GM12801 (cell line): ENCODE data around the gene TRIM13.

ENCODE experiments used
- CTCF ChIP-seq: IDR thresholded peaks from one replicate; pipeline ENCODE4 v1.5.1; 2011; ENCODE audit warnings: control low read depth; ENCODE audit not compliant: insufficient read length; ENCODE audit errors: extremely low read depth

TRIM13 gene, protein sequence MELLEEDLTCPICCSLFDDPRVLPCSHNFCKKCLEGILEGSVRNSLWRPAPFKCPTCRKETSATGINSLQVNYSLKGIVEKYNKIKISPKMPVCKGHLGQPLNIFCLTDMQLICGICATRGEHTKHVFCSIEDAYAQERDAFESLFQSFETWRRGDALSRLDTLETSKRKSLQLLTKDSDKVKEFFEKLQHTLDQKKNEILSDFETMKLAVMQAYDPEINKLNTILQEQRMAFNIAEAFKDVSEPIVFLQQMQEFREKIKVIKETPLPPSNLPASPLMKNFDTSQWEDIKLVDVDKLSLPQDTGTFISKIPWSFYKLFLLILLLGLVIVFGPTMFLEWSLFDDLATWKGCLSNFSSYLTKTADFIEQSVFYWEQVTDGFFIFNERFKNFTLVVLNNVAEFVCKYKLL

DNA sequence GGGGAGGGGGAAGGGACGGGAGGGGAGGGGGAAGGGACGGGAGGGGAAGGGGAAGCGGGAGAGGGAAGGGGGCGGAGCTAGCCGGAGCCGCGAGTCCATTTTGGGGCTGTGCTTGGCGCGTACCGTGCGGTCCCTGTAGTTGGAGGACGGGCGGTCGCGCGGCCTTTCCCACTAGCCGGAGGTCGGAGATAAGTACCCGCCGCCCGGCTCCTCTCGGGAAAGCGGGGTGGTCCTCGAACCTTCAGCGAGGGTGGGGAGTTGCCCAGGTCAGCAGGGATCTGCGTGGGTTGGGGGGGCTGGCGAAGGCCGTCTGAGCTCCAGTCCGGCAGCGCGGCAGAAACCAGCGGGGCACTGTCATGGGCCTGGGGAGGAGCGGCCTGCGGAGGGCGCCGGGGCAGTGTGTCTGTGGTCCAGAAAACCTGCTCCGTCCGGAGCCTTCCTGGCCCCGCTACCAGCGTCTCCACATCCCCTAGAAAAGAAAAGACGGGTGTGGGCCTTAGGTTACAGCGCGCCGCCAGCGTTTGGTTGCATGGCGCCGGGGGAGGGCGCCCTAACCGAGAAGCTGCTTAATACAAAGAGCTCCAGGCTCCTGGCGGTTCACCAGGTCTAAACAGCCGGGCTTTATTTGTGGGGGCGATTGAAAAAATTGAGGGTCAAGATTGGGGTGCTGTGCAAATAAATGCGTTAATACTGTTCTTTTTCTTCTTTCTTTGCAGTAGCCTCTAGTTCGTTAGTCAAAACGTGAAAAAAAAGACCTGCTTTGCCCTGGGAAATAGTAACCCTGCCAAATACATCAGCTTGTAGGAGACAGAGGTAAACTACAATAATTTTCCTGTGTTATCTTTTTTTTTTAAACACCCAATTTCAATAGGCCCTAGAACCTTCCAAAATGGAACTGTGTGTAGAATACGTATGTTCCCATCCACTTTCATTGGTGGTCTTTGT, at the start of gene TRIM13:
Gene TRIM13, plus strand, starts transcription at position 92 of the 945 bp plus-strand sequence. CDS start 14,899 bp downstream, outside the sequence.
- TF ChIP-seq CTCF, result no peak

DNA sequence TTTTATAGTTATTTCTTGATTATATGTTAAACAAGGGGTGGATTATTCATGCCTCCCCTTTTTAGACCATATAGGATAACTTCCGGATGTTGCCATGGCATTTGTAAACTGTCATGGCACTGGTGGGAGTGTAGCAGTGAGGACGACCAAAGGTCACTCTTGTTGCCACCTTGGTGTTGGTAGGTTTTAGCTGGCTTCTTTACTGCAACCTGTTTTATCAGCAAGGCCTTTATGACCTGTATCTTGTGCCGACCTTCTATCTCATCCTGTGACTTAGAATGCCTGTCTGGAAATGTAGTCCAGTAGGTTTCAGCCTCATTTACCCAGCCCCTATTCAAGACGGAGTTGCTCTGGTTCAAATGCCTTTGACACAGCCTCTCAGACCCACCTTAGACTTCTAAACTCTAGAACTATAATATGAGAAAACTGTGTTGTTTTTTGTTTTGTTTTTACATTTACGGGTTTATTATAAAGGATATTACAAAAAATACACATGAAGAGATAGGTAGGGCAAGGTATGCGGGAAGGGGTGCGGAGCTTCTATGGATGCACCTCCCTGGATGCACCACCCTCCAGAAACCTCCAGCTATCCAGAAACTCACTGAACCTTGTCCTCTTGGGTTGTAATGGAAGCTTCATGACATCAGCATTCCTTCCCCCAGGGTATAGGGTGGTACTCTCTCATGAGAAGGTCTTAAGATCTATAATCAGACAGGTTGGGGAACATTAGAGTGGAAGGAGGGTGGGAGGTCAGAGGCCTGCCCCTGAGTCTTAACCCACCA, 44.9 kb upstream of the TRIM13 start:
- no peak for TF ChIP-seq CTCF

DNA sequence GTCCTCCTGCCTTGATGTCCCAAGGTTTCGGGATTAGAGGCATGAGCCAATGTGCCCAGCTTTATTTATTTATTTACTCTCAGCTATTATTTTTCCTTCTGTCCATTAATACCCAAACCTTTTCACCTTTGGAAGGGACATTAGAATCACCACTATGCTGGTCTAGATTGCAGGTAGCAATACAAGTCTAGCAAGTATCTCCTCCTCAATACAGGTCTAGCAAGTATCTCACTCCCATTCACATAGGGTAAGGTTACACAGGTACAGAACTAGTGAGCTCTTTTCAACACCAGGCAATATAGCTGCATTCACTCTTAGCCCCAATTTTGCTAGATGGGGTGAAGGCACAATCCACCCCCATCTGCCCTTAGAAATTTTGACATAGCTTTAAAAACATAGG, 43.3 kb upstream of the TRIM13 start:
- TF ChIP-seq CTCF, result no peak

DNA sequence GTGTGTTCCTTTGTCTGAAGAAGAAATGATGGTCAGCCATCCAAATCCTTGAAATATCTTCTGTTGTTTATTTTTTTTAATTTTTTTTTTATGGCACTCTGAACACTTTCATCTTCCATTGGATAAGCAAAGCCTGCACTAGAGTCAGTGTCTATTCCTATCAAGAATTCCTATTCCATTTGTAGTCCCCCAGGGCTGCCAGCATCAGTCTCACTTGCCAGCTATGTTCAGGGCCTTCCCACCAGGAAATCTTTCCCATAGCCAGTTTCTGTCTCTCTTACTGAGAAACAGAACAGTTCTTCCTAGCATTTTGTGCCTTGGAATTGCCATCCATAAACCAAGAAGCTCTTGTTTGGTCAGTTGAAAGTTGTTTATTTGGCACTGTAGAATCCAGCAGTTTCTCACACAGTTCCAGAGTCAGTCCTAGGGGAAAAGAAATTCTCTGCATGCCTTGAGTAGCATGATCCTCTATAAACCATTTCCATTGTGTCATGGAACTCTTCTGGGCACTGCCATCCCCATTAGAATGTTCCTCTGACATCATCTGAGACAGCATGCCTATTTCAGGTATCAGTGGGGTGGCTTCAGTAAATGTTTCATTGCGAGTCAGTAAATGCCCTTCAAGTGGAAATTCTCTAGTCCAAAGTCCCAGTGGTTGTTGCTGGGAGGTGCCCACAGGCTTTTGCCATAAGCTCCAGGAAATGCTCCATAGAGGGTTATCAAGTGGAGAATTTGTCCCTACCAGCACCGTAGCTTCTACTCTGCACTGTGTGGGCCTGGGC, 42.0 kb upstream of the TRIM13 start:
- TF ChIP-seq CTCF, result no peak

DNA sequence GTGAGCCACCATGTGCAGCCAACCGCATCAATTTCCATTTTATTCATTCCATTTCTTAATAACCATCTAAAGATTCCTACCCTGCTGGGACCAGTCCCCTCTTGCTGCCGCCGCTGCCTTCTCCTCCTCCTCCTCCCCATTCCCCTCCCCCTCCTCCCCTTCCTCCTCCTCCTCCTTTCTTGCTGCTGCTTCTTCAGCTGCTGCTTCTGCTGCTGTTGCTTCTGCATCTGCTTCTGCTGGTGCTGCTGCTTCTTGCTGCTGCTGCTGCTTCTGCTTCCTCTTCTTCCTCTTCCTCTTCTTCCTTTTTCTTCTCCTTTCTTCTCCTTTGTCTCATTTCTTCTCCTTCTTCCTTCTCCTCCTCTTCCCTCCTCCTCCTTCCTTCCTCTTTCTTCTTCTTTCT, 40.7 kb upstream of the TRIM13 start:
- no peak for TF ChIP-seq CTCF

DNA sequence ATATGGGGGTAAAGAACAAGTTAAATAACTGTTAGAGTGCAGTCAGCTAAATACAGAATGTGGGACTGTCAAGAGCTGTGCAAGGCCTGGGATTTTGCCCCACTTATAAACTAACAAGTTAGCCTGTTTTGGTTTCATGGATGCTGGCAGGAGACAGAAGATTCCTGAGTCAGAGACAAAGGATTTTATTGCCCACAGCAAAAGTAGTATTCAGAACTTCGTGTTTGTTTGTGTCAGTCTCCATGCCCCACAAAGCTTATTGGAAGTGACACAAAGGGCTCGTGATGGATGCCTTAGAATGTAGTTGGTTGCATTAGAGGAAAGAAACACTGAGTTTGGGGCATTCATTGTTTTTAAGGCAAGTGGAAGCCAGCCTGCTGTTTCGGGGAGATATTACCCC, 38.5 kb upstream of the TRIM13 start:
- no peak for TF ChIP-seq CTCF
